HG03095 (cell line): Measurements from ENCODE around the gene KLF16.

Source experiments
- ATAC-seq: cut with Tn5 transposase; IDR thresholded peaks from one replicate; pipeline ENCODE4 v1.9.1; 2021; ENCODE audit warnings: moderate library complexity; ENCODE audit not compliant: unreplicated experiment

KLF16 gene

GRCh38 chr19:1809678-1810077 is 53.7 kb downstream of the KLF16 start:
- no peak for ATAC-seq

DNA sequence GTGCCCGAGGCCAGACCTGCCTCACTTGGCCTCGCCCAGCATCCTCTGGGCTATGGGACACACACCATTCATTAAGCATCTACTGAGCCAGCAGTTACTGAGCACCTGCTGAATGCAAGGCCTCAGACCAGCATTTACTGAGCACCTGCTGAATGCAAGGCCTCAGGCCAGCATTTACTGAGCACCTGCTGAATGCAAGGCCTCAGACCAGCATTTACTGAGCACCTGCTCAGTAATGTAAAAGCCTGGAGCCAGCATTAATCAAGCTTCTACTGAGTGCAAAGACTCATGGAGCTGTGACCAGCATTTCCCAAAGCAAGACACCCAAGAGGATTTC is 55.0 kb downstream of the KLF16 start:
- no peak for ATAC-seq

DNA sequence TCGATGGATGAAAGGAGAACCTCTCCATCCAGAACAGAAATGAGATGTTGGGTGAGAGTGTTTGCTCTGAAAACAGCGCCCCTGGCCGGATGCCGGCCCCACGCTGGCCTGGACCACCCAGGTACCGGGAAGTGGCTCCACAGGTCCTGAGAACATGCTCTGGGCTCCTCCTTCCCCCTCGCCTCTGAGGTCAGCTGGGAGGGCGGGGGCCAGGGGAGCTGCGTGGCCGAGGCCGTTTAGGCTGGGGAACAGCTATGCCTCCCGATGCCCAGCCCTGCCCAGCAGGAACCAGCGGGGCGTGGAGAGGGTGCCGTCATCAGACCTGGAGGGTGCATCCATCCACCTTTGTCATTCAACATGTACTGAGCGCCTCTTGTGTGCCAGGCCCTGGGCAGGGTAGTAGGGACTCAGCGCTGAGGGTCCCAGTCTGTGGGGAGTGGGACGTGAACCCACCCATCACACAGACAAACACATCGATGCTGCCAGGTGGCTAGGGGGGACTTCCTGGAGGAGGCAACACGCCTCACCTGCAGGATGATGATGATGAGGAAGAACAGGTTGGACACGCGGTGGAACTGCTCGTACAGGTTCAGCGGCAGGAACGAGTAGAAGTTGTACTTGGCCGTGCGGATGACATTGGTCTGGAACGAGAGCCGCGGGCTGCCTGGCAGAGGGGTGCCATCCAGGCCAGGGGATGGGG is 55.5 kb downstream of the KLF16 start:
- no peak for ATAC-seq

GRCh38 chr19:1807030-1807694 is 56.2 kb downstream of the KLF16 start:
- ATAC-seq, result no peak

DNA sequence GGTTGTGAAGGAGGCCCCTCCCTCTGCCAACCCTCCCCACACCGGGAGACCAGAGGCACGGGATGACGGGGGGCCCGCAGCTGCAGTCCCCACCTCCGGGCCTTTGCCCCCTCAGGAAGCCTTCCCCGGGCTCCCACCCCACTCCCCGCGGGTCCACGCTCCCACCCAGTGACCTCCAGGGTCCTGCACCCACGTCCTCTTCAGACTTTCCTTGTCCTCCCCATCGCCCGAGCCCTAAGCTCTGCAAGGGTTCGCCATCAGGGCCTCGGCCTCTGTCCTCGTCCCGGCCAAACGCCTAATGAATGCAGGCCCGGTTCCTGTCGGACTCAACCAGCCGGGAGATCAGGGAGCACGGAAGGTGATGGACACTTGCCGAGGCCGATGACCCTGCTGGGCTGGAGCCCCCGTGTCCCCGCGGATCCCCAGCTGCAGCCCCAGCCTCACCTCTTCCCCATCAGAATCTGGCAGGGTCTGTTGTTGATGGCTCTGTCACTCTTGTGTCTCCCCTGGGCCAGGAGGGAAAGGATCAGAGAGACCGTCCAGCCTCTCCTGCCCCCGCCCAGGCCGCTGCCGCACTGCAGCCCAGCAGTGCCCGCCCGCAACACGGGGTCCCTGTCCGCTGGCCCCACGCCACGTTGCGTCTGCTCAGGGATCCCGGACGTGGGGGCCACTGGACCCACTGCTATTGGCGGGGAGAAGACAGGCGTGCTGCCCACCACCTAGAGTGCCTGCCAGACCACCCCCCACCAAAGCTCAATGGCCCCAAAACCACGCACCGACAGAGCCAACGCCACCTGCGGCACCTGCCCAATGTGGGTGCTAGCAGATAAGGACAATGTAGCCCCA is 57.0 kb downstream of the KLF16 start:
- no peak for ATAC-seq

DNA sequence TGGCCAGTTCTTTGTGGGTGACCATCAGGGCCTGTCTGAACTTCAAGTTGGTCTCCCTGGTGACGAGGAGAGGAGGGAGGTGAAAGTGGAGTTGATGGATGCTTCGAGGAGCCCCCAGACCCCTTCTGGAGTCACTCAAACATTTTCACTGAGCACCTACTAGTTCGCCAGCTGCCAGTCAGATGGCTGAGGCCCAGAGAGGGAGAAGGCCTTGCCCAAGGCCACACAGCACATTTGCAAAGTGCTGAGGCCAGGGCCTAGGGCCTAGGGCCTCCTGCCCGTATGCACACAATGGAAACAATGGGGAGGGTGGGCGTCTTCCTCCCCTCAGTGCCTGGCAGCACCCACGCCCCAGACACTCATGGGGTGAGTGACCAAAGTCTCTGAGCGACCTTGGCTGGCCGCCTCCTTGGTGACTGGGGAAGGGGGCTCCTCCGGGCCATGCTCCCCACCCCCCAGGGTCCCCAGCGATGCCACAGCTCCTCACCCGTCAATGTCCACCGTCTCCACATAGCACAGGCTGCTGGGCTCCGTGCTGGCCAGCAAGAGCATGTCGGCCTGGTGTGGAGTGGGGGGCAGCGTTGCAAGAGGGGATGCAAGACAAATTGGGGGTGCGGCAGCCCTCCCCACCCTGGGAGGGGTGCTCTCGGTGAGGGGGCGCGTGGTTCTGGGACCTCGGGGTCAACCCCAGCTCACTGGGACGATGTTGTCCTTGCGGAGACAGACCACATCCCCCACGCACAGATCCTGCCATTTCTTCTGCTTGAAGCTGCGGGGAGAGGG is 57.8 kb downstream of the KLF16 start:
- no peak for ATAC-seq

DNA sequence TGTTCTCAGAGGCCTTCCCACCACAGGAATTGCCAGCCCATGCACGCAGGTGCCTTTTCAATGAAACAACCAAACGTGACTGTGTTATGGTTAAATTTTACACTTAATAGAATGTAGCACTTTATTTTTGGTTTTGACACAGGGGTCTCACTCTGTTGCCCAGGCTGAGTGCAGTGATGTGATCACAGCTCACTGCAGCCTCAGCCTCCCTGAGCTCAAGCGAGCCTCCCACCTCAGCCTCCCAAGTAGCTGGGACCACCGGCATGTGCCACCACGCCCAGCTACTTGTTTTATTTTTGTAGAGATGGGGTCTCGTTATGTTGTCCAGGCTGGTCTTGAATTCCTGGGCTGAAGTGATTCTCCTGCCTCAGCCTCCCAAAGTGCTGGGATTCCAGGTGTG is 58.5 kb downstream of the KLF16 start:
- ATAC-seq, result no peak
